Endothelial cell of umbilical vein (primary cell): ENCODE measurements around the gene ADGRB2. TPM values are rescaled to one million over a fixed set of nuclear protein-coding genes. Genes with fewer than 3 reads are reported as not detected.

Source experiments
- BruUV-seq: library from RNA; stranded (reverse); fragments of 400-500 nt; replicated peaks from 2 replicates; lab custom pipeline; 2021; lab: Mats Ljungman, UMichigan
- CTCF ChIA-PET: fragments of 300-600, 350-600 bp; sonication (Branson Sonifier 250); formaldehyde crosslinking; loops from one replicate; lab custom pipeline; 2021; ENCODE audit warnings: antibody characterized with exemption, inconsistent platforms; lab: Charles Lee
- POLR2A ChIA-PET: fragments of 300-600, 350-600 bp; sonication (Branson Sonifier 250); formaldehyde crosslinking; loops from one replicate; lab custom pipeline; 2021; ENCODE audit warnings: antibody characterized with exemption, inconsistent platforms; lab: Charles Lee
- DNase-seq: peaks from one replicate; pipeline ENCODE4 v3.0.0-alpha.2; 2011; ENCODE audit warnings: low read depth, low spot score
- FAIRE-seq: peaks from 2 replicates; lab custom pipeline; 2011; peaks lifted over from hg19 to GRCh38; lab: Jason Lieb, UNC
- H2AFZ ChIP-seq: 2 replicates; pipeline ENCODE4 v1.6.0; 2012; ENCODE audit warnings: low read depth, low read length, control low read depth, inconsistent platforms
- H3K27ac ChIP-seq: 2 replicates; pipeline ENCODE4 v1.5.1; 2011; ENCODE audit warnings: low read depth, mild to moderate bottlenecking, control low read depth, low read length, moderate library complexity; ENCODE audit not compliant: insufficient read depth
- H3K27me3 ChIP-seq, 2 experiments: 2 replicates each; pipeline versions ENCODE4 v1.6.0 to v1.6.1; 2011; ENCODE audit warnings: low read length in 2 of 2, mixed read lengths in 1 of 2; ENCODE audit not compliant: control insufficient read depth in 2 of 2, insufficient read depth in 2 of 2
- H3K36me3 ChIP-seq, 2 experiments: 2 replicates in 1 of 2; 3 replicates in 1 of 2; pipeline ENCODE4 v1.5.1; 2011; ENCODE audit warnings: low read length in 2 of 2, mild to moderate bottlenecking in 1 of 2, moderate library complexity in 1 of 2; ENCODE audit not compliant: control insufficient read depth in 2 of 2, insufficient read depth in 2 of 2; ENCODE audit errors: extremely low read depth in 1 of 2
- H3K4me1 ChIP-seq: 3 replicates; pipeline ENCODE4 v1.5.1; 2011; ENCODE audit warnings: mild to moderate bottlenecking, low read length; ENCODE audit not compliant: control insufficient read depth, insufficient read depth; ENCODE audit errors: extremely low read depth
- H3K4me2 ChIP-seq: 2 replicates; pipeline ENCODE4 v1.6.1; 2011; ENCODE audit warnings: low read length, control low read depth, mixed read lengths; ENCODE audit not compliant: insufficient read depth
- H3K4me3 ChIP-seq, 3 experiments: fragments of 200-600 bp in 1 of 3; sonication (generic), shearing (Covaris generic) in 1 of 3; replicated peaks in 1 of 3; 2 replicates each; pipeline ENCODE4 v1.5.1; 2011 to 2016; ENCODE audit warnings: control low read depth in 3 of 3, low read length in 3 of 3, mild to moderate bottlenecking in 2 of 3, inconsistent platforms in 1 of 3, low read depth in 1 of 3, moderate library complexity in 1 of 3; ENCODE audit not compliant: insufficient read depth in 1 of 3
- H3K79me2 ChIP-seq: 2 replicates; pipeline ENCODE4 v1.6.0; 2012; ENCODE audit warnings: low read length, inconsistent platforms; ENCODE audit not compliant: control insufficient read depth, insufficient read depth
- H3K9ac ChIP-seq: replicated peaks from 2 replicates; pipeline ENCODE3; 2011; ENCODE audit warnings: low read length, control low read depth; ENCODE audit not compliant: insufficient read depth; ENCODE audit errors: extremely low read depth
- H3K9me1 ChIP-seq: replicated peaks from 3 replicates; pipeline ENCODE4 v1.6.0; 2011; ENCODE audit warnings: mild to moderate bottlenecking, low read length; ENCODE audit not compliant: control insufficient read depth, insufficient read depth; ENCODE audit errors: extremely low read depth
- H3K9me3 ChIP-seq: replicated peaks from 2 replicates; pipeline ENCODE4 v1.5.1; 2012; ENCODE audit warnings: low read length, inconsistent platforms; ENCODE audit not compliant: control insufficient read depth, insufficient read depth
- H4K20me1 ChIP-seq: replicated peaks from 2 replicates; pipeline ENCODE3; 2011; ENCODE audit warnings: mild to moderate bottlenecking, low read length; ENCODE audit not compliant: control insufficient read depth, insufficient read depth; ENCODE audit errors: extremely low read depth
- POLR2AphosphoS5 ChIP-seq: IDR thresholded peaks from 2 replicates; pipeline ENCODE4 v1.6.1; 2012; ENCODE audit warnings: low read depth, mild to moderate bottlenecking, control low read depth, low read length, moderate library complexity; ENCODE audit not compliant: insufficient read depth
- dilution Hi-C: fragments of 300-500 bp; cut with MboI; formaldehyde crosslinking; loops from one replicate; pipeline ENCODE4 v1.15.0; 2019; ENCODE audit warnings: low sequenced_read_pairs; ENCODE audit not compliant: extremely low pct_ligation_motif_present
- intact Hi-C: fragments of 100-400 bp; cut with micrococcal nuclease; formaldehyde crosslinking; loops from one replicate; pipeline ENCODE4 v1.10.0; 2022
- polyA plus RNA-seq, 4 experiments: library from polyadenylated mRNA; depleted of rRNA in 3 of 4; stranded (reverse) in 3 of 4; unstranded in 1 of 4; fragments of >200 nt; gene quantifications; 2 replicates each; pipeline versions ENCODE4 v1.2.1 to v1.2.3, GENCODE V29; 2011 to 2012; ENCODE audit warnings: missing spikeins in 1 of 4
- total RNA-seq: library from RNA; stranded (reverse); gene quantifications from 2 replicates; pipeline ENCODE4 v1.2.3, GENCODE V29; 2021
- TF ChIP-seq, protein P1 (sequence below), 2 donors: IDR thresholded peaks; 1 replicate in 1 of 2; 2 replicates in 1 of 2; pipeline ENCODE4 v1.5.1; 2011; ENCODE audit warnings: low read length in 2 of 2, mild to moderate bottlenecking in 2 of 2, moderate library complexity in 2 of 2, control low read depth in 1 of 2, inconsistent platforms in 1 of 2, low read depth in 1 of 2; ENCODE audit not compliant: insufficient read depth in 1 of 2; ENCODE audit errors: extremely low read depth in 1 of 2

ADGRB2 gene
- total and polyA plus RNA-seq, 2 donors (not counting 3 experiments of a cell fraction or from before 2014, with no cell fraction given): 1.3 to 1.5 TPM

DNA sequence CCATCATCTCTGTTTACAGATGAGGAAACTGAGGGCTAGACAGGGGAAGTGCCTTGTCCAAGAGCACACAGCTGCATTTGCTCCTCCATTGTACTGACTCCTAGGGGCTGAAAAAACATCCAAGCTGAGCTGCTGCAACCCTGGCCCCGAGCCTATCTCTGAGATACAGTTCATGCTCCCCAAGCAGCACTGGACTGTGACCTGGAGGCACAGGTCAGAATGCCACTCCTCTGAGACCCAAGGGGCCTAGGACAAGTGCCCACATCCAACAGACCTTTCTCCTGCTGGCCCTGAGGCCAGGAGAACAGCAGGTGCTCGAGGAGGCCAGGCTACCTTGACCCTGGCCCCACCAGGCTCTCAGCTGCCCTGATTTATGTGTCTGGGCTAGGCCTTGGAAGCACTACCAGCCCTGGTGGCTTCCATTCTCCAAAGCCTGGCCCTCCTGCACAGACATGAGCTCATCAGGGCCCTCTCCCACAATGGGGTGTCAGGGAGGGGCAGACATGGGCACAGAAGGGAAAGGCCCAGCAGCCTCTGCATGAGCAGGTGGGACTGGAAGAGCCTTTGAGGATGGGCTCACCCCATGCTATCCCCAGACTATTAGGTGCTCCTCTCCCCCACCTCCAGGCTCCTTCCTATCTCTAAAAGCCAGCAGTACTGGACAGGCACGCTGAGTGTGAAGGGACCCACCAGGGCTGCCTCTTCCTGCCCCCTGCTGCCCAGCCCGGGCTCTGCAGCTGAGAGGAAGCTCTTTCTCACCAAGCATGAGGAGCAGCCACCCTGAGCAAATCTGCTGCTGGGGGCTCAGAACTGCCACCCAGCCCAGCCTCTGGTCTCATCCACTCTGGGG is 18.8 kb downstream of the ADGRB2 start:
- Histone ChIP-seq H3K9ac (no peak overlapping the region), H3K9me1 (no peaks in the 10 kb centered on the region), H3K9me3 (no peaks in the 10 kb centered on the region), H4K20me1 (no peaks in the 10 kb centered on the region), H3K4me3 (no peak overlapping the region), H3K36me3 (no peaks in the 10 kb centered on the region), H3K27me3 (peaks cover 0 to 4% of the 10 kb centered on the region in 2 experiments), H3K4me1 (no peaks in the 10 kb centered on the region), H2AFZ (no peak overlapping the region), H3K4me2 (no peak overlapping the region), H3K79me2 (no peaks in the 10 kb centered on the region), H3K27ac (no peak overlapping the region)
- ChIA-PET POLR2A (interaction anchor here (1.1 kb wide), 1 partner anchor 81 kb away, joined by 4 read pairs; no protein-coding TSS in a partner anchor), CTCF (interaction anchor here (0.5 to 3.2 kb wide), 40 partner anchors 8 to 324 kb away, joined by 3 to 177 read pairs (median 6); partner anchors contain the start of genes COL16A1, PEF1 and SPOCD1)
- intact Hi-C loops: loop anchor here (1.0 to 2.0 kb wide), 4 partner anchors 21 to 81 kb away; no protein-coding TSS in a partner anchor
- DNase-seq: peak; percentile 55
- peak; percentile 77 for FAIRE-seq
- BruUV-seq: no TSS peak
- dilution Hi-C loops: no loop called here
- TF ChIP-seq POLR2AphosphoS5: no peak
- TF ChIP-seq, protein P1, sequence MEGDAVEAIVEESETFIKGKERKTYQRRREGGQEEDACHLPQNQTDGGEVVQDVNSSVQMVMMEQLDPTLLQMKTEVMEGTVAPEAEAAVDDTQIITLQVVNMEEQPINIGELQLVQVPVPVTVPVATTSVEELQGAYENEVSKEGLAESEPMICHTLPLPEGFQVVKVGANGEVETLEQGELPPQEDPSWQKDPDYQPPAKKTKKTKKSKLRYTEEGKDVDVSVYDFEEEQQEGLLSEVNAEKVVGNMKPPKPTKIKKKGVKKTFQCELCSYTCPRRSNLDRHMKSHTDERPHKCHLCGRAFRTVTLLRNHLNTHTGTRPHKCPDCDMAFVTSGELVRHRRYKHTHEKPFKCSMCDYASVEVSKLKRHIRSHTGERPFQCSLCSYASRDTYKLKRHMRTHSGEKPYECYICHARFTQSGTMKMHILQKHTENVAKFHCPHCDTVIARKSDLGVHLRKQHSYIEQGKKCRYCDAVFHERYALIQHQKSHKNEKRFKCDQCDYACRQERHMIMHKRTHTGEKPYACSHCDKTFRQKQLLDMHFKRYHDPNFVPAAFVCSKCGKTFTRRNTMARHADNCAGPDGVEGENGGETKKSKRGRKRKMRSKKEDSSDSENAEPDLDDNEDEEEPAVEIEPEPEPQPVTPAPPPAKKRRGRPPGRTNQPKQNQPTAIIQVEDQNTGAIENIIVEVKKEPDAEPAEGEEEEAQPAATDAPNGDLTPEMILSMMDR (IDR thresholded peaks at IDR 0.05; ENCODE audit: extremely low read depth in 1 of 2, insufficient read depth in 1 of 2, low read depth in 1 of 2, low read length in 2 of 2): peak; percentile 77 to 92
